HG03469 (cell line): ENCODE data around the gene LRRC9.
"Not testable (repeated sequence)": the region's sequence is repeated elsewhere in the genome, so short reads cannot be mapped to it uniquely, and the experiment has no call there.

Source experiments
- ATAC-seq: cut with Tn5 transposase; IDR thresholded peaks from one replicate; pipeline ENCODE4 v1.9.1; 2021; ENCODE audit warnings: mild to moderate bottlenecking, moderate library complexity, moderate number of reproducible peaks; ENCODE audit not compliant: unreplicated experiment

LRRC9 gene

DNA sequence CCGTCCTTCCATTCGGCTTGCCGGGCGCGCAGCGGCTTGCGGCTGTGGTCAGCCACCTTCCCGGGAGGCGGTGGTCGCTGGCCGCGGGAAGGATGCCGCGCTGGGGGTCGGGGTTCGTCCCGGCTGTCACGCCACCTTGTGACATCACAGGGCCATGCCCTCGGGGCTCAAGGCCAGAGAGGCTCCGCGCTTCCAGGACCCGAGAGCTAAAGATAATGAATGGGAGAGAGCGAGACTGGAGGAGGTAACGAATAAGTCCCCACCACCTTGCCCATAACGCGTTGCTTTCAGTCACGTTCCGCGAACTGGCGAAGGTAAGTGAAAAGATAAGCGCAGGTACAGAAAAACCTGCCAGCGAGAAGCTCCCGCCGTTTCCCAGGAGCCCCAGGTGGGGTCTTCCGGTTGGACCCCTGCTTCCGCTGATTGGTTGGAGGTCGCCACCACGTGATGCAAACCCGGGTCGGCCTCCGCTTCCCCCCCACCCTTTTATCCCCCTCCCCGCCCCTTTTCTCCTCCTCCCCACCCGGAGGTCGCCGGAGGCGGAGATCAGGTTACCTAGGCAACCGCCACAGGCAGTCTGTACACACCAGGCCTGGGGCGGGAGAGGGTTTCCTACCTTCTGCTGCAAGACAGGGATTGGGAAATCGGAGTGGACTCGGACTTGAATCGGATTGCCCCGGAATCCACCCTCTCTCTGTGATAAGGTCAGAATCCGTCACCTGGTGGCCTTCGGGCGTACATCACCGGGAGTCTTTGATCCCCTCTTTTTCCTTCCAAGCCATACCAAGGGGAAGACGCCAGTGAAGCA is at the start of gene LRRC9:
TSS of gene LRRC9 (plus strand) at position 575 of the 808 bp plus-strand sequence.
- no peak for ATAC-seq

DNA sequence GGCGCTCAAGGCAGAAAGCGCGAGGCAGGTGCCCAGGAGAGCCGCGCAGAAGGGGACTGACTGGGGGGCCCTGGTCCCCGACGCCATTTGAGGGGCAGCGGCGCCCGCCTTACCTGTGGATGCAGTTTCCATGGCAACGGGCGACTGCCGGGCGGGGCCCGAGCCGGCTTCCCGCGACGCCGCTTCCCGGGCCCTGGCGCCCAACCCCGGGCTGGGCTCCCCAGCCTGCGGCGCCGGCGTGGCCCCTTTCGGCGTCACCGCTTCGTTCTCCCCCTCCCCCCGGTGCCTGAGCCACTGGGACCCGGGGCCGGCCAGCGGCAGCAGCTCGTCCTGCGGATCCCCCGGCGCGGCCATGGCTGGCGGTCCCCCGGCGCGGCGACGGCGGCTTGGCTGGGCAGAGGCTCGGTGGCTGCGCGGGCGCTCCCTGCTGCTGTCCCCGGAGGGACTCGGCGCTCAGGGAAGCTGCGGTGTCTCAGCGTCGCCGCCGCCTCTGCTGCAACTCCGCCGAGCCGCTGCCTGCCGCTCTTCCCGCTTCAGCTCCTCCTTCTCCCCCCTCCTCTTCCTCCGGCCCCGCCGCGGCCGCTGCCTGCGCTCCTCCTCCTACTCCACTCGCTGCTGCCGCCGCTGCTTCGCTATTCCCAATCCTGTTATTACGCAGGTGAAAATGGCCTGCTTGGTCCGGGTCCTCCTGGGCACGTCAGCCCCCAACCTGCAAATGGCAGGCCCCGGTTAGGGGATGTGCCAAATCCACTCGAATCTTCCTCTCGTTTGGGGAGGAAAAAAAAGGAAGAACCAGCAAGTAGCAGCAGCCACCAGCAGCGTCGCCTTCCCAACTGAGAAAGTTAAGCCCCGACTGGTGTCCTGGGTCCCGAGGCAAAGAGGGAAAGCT is 49.4 kb upstream of the LRRC9 start, which contains the start of gene RTN1:
TSS of gene RTN1 (minus strand) at position 500 of the 889 bp plus-strand sequence. CDS start at position 354, 146 bp downstream.
- ATAC-seq = no peak

DNA sequence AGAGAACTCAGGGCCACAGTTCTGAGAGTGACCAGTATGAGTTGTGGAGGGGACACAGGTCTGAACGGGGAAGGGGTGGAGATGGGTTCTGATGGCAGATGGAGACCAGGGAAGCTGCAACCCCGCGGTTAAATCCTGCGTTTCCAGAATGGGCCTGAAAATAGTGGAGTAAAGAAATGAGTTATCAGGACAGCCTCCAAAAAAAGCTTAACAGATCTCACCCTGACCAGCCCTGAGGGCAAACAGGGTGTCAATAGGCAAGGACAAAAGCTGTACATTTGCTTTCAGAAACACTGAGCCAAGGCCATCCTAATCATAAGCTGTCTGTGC is 48.8 kb upstream of the LRRC9 start:
- ATAC-seq = no peak

DNA sequence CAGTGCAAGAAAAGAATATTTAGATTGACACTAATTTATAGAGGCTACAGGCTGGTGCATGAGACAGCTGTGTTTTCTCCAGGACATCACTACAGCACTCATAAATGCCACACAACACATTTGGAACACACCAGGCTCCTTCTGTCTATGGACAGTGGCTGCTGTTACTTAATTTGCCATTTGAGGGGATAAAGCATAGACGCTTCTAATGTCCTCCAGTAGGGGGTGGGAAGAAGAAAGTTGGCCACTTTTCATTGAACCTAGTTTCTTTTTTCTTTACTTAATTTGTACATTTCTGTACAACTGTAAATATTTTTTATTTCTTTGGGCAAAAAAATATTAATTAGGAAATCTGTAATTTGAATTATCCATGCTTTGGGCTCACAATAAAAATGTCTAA is 37.0 kb upstream of the LRRC9 start:
- ATAC-seq = no peak

DNA sequence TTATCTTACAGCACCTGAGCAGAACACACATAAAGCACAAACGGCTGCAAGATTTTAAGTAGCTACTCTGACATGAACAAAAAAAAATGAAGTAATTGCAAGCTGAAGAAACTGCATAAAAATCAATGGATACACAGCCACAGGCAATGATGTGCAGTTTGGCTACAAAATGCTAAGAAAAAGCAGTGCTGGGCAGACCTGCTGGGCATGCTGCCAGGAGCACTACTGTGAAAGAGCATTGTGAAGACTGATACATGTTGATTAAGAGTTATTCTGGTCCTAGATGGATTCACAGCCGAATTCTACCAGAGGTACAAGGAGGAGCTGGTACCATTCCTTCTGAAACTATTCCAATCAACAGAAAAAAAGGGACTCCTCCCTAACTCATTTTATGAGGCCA is 29.3 kb upstream of the LRRC9 start:
- no peak for ATAC-seq

DNA sequence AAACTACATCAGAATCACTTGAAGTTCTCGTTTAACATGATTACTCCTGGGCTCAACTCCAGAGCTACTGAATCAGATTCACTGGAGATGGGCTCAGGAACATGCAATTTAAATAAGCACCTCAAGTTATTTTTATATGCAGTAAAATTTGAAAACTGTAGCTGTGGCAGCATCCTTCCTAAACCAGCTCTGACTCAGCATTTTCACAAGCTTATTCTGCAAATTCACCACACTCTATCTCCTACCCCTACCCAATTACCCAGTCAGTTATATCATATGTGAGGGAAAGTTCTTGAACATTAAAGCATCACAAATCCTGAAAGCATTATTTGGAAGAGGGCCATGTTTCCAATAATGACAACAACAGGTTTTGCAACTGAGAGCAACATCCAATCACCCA is 24.2 kb upstream of the LRRC9 start:
- ATAC-seq = no peak

DNA sequence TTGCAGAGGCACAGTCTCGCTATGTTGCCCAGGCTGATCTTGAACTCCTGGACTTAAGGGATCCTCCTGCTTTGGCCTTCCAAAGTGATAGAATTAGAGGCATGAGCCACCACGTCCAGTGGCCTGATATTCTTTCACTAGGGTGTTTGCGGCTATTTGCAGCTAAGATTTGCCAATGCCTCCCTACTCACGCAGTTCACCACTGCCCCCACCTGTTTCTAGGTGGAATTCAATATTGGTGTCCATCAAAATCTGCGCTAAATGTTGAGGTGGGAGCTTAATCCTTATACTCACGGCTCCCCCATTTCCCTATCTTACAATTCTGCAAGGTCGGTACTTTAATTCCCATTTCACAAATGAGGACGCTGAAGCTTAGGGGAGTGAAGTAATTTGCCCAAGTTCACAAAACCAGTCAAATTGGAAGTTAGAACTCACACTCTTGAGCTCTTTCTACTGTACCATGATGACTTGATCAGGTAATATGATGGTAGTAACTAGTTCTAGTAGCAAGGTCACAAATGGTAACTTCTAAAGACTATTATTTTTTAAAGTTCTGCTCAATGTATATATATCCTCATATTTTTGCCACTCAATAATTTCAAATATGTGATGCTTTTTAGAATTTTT is 22.1 kb upstream of the LRRC9 start:
- ATAC-seq = no peak

DNA sequence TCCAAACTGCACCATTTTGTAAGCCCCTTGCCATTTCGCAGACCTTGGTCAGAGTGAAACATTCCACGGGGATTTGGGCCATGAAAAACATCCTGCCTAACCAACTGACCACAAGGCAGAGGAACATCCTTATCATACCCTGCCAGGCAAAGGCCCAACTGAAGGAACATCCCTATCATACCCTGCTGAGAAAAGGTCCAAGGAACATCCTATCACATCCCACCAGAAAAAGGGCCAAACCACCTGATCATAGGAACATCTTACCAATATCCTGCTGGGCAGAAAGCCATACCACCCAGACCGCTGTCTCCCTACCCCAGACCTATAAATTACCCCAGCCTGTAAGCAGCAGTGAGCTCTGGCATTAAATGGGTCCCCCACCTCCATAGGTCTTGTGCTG is 19.4 kb upstream of the LRRC9 start:
- no peak for ATAC-seq

DNA sequence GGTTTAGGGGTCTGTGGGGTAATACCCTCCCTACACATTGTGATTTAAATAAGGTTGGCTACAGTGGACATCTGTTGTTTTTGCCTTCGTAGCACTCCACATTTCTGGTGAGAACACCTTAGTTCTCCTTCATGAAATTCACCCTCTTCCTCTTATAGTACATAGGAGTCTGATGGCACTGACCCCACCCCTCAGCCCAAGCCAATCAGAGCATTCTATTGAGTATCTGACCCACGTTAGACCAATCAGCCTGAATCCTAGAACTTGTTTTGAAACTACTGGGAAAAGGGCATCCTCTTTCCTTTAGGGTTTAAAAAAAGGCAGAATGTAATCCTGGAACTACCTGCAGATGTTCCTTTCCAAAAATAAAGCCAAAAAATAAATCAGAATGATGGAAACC is 15.8 kb upstream of the LRRC9 start:
- no peak for ATAC-seq

DNA sequence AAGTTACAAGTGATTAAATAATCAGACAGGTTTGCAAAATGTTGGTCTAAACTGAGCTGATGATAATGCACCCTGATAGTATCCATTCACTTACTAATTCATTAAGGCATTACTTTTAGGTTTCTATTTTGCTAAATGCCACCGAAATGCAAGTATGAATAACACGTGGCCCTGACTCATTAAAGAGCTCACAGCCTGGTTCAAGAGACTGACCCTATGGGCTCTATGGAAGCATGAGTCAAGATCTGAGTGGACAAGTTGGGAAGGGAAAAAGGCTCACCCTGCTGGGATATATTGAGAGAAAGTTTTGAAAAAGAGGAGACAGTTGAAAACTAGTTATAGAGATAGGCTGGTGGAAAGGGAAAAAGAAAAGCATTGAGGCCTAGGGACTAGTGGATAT is 14.8 kb upstream of the LRRC9 start:
- no peak for ATAC-seq

DNA sequence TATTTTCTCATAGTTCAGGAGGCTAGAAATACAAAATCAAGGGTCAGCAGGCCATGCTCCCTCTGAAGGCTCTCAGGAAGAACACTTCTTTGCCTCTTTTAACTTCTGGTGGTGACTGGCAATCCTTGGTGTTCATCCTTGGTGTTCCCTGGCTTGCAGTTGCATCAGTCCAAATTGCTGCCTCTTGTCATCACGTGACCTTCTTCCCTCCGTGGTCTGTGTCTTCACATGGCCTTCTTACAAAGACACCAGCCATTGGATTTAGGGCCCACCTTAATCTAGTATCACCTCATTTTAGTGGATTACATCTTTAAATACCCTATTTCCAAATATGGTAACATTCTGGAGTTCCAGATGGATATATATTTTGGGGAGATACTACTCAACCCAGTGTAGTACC is 7.5 kb upstream of the LRRC9 start:
- ATAC-seq = no peak

DNA sequence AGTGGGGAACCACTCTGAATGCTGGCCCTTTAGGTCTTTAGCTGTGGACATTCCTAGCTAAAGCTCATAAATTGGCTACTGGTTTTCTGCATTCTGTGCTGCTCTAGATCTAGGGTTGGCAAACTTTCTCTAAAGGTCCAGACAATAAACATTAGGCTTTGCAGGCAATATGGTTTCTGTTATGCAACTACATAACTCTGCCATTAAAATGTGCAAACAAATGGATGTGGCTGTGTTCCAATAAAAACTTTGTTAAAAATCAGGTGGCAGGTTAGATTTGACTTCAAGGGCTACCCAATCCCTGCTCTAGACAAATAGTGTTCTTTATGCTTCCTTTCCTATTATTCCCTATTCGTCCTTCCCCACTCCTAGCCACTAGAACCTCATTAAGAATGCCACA is 6.8 kb upstream of the LRRC9 start:
- ATAC-seq = no peak

DNA sequence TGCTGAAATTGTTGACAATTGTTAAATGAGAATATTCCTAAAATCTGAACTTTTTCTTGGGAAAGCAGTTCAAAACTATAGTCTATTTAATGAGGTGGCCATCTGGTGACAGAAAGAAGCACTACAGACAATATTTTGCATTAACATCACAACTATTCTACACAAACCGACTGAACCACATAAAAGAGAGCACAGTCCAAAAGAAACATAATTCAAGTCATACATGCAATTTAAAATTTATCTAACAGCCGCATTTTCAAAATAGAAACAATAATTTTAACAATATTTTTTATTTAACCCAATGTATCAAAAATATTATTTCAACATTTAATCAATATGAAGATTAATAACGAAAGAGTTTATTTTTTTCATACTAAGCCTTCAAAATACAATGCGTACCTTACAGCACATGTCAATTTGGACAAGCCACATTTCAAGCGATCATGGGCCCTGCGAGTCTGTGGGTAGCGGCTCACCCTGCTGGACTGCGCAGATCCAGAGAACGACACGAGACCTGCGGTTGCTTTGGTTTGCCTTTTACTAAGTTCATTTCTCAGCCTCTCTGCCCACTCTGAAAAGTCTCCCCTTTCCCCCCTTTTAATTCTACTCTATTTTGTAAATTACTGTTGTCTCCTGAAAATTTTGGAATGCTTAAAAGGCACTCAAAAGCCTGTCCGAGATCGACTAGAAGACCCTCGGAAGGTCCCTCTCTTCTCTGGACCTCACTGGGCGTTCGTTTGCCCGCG is 947 bp upstream of the LRRC9 start:
- no peak for ATAC-seq

DNA sequence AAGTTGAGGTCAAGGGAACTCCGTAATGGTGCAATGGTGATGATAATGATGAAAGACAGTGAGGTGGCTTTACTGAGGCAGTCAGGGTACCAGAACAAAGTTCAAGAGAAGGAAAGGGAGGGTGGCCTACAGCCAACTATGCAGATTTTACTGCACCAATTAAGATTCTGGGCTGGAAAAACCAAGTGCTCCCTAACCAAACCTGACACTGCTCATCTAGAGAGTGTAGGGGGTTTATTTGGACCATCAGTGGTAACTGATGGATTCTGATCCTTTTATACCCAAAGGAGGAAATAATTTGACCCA is 387 bp downstream of the LRRC9 start:
- no peak for ATAC-seq

DNA sequence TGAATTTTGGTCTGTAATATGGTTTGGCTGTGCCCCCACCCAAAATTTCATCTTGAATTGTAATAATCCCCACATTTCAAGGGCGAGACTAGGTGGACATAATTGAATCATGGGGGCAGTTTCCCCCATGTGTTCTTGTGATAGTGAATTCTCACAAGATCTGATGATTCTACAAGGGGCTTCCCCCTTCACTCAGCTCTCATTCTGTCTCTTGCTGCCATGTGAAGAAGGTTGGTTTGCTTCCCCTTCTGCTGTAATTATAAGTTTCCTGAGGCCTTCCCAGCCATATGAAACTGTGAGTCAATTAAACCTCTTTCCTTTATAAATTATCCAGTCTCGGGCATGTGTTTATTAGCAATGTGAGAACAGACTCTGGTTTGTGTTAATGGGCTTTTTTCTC is 5.9 kb downstream of the LRRC9 start:
- no peak for ATAC-seq

DNA sequence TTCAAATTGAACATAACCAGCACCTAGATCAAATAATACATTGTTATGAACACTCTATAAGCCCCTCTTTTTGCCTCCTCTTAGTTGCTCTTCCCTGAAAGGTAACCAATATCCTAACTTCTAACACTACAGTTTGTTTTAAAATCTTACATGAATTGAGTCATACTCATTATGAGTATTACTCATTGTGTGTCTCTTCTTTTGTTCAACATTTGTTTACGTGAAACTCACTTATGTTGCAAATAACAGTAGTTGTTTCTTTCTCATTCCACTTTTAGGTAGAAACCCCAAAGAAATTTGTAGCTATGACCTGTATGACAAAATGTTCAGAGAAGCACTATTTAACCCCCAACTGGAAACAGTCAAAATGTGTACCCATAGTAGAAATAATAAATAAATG is 6.6 kb downstream of the LRRC9 start:
- ATAC-seq = no peak

DNA sequence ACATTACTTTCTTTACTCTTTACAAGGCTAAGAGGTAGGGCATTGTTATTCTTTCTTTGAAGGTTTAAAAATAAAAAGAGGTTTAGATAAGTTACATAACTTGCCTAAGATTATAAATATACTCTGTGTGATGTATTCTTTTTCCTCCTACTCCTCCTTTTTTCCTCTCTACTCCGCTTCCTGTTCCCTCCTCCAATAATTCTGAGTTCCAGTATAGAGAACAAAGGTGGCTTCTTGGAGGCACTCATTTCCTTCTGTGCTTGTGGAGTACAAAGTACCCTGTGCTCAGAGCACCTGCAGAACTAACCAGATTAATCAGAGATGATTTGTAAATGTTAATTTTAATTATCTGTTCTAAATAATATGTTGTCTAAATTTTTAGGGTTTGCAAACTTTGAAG is 11.3 kb downstream of the LRRC9 start:
- ATAC-seq = no peak

DNA sequence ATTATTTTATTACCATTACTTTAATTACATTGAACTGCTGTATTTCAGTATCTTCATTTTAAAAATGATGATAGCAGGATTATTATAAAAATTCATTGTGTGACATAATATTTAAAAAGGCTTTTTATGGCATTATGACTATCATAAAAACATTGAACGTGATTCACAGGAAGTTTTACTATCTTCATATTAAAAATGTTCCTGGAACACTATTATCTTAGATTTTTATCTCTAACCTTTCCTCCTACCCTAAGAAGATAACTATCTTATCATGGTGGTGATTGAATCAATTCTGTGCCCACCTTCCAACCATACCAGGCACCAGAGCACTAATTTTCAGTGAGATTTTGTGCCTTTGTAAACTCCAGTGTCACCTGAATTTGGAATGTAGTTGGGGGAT is 16.2 kb downstream of the LRRC9 start:
- no peak for ATAC-seq

DNA sequence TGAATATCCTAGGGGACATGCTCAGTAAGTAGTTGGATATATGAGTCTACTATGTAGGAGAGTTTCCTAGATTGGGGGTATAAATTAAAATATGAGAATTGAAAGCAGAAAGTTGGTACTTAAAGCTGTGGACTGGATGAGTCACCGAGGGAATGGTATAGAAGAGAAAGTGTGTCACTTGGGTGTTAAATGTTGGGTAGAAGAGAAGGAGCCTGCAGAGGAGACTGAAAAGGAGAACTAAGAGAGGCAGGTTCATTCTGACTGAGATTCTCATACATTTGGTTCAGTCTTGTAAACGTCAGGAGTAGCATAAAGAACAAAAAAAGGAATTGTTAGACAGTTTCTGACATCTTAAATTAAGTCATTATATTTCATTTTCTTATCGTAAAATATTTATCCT is 19.9 kb downstream of the LRRC9 start:
- ATAC-seq = peak; percentile 88

DNA sequence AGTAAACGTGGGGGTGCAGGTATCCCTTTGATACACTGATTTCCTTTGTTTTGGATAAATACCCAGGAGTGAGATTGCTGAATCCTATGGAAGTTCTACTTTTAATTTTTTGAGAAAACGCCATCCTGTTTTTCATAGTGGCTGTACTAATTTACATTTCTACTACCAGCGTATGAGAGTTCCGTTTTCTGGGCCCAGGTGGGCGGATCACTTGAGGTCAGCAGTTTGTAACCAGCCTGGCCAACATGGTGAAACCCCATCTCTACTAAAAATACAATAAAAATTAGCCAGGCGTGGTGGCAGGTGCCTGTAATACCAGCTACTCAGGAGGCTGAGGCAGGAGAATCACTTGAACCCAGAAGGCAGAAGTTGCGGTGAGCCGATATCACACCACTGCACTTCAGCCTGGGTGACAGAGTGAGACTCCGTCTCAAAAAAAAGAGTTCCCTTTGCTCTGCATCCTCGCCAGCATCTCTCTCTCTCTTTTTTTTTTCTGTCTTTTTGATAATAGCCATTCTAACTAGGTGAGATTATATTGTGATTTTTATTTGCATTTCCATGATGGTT is 22.4 kb downstream of the LRRC9 start:
- not testable (repeated sequence) for ATAC-seq

DNA sequence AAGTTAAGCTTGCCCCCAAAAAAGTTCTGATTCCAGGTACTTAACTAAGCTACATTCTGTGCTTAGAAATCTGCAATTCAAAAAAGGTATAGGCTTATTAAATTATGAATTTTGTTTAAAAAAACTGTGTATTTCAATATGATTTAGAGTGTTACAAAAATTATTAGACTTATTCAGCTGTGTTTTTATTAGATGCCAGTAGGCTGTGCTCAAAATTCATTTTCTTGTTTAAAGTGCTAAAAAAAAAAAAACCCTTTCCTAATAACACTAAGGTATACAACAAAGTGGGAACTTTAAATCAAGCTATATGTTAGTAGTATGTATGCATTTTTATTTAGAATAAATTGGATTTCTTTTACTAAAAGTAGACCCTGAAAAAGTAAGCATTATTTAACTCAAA is 25.0 kb downstream of the LRRC9 start:
- no peak for ATAC-seq
